GM21515 (cell line): ENCODE data around the gene NTHL1.

Experiments
- ATAC-seq: cut with Tn5 transposase; IDR thresholded peaks from one replicate; pipeline ENCODE4 v1.9.1; 2021; ENCODE audit not compliant: unreplicated experiment

Gene NTHL1

DNA sequence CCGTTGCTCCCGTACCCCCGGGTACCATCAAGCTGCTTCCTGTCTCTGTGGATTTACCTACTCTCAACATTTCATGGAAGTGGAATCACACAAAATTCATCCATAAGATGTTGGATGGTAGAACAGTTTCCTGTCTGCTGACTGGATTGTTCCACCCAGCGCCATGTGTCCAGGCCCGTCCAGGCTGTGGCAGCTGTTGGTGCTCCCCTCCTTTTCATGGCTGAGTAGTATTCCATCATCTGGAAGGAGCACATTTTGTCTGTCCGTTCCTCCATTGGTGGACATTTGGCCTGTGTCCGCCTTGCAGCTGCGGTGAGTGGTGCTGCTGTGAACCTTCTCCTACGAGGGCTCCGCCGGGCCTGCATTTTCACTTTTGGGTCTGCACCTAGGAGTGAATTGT lies 18.5 kb upstream of the NTHL1 start:
- no peak for ATAC-seq

DNA sequence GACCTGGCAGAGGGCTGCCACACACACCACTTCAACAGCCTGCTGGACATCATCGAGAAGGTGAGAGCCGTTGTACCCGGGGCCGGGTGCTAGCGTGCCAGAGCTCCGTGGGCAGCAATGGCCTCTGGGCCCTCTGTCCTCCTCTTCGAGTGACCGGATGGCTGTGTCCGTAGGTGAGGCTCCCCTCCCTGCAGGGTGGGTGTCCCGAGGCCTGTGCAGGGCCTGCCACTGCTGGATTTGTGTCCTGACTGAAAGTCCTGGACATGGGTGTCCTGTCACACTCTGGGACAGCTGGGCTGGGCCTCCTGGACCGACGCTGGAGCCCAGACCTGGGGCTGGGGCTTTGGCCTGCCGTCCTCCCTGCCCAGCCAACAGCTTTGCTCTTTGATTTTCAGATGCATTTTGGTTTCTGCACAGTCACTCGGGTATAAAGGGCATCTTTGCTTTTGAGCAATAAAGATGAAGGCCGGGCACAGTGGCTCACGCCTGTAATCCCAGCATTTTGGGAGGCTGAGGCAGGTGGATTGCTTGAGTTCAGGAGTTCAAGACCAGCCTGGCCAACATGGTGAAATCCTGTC lies 16.8 kb upstream of the NTHL1 start:
- no peak for ATAC-seq

DNA sequence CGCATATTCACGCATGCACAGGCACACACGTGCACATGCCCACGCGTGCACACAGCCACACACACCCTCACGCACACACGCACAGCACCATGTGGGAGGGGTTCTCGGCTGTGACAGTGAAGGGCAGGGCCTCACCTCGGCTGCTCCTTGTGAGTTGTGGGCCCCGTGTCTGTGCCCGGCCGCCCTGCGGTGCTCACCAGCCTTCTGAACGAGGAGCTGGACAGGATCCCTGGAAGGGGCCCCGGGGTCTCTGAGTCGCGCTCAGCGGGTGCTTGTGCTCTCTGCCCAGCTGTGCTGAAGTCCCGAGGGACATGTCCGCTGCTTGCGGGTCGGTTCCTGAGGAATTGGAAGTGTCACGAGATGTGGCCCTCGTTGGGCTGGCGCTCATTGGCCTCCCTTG lies 16.2 kb upstream of the NTHL1 start:
- ATAC-seq = no peak

DNA sequence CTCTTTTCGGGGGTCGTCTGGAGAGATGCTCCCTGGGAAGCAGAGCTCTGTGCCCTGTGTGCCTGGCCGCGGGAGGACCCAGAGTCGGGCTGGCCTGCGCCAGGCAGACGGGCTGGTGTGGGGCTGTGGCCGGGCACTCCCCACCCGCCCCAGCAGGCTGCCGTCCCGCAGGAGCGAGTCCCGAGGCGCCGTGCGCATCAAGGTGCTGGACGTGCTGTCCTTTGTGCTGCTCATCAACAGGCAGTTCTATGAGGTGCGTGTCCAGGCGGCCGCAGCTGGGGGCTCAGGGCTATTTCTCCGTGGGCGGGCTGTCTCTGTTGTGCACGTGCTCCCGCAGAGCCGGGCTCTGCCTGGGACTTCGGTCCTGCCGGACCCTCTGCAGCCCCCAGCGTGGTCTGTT lies 15.2 kb upstream of the NTHL1 start:
- no peak for ATAC-seq

DNA sequence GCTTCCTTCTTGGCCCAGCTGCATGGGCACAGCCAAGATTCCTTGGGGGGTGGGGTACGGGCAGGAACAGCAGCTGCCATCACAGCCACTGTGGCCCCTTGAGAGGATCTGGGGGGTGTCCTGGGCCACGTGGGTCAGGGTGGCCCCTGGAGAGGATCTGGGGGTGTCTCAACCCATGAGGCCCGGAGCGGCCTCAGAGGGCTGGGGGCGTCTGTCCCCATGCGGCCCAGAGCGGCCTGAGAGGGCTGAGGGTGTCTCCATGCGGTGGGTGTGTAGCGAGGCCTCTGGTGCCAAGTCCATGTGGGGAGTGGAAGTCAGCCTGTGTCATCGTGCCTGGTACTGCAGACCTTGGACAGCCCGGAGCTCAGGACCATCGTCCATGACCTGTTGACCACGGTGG lies 13.9 kb upstream of the NTHL1 start:
- ATAC-seq = no peak

DNA sequence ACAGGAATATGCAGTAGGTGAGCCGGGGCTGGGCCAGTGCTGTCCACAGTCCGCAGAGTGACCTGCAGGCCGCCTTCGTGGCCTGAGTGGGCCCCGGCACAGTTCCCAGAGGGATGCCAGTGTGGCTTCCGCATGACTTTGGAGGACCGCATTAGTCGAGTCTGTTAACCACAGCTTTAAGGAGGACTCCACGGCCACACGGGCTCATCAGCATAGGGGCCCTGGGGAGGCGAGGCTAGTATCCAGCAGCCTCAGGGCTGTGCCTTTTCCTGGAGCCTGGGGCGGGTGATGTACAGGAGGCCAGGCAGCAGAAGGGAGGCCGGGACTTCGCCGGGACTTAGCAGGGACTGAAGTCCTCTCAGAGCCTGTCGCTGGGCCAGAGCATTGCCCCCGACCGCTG lies 13.4 kb upstream of the NTHL1 start:
- no peak for ATAC-seq

DNA sequence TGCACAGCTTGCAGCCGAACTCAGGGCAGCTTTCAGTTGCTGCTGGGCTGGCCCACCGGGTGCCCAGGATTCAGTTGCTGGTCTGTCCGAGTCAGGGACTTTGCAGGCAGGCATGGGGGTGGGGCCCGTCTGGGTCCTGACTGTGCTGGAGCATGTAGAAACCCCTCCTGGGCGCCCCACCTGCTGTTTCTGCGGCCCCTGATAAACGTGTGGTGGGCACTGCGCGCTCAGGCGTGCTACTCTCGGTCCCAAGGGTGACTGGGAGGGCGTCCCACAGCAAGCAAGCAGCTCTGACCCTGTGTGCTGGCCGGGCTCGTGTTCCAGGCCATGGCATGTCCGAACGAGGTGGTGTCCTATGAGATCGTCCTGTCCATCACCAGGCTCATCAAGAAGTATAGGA lies 12.7 kb upstream of the NTHL1 start:
- ATAC-seq = no peak

DNA sequence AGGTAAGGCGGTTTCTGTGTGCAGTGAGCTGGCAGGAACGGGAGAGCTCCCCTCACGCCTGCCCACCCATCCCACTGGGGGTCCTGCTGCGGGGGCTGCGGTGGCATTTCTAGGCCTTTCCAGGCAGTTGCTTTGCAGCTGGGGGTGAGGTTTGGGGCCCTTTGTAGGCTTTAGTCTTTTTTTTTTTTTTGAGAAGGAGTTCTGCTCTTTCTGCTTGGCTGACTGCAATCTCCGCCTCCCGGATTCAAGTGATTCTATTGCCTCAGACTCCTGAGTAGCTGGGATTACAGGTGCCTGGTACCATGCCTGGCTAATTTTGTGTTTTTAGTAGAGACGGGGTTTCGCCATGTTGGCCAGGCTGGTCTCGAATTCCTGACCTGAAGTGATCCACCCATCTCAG lies 11.2 kb upstream of the NTHL1 start:
- no peak for ATAC-seq

DNA sequence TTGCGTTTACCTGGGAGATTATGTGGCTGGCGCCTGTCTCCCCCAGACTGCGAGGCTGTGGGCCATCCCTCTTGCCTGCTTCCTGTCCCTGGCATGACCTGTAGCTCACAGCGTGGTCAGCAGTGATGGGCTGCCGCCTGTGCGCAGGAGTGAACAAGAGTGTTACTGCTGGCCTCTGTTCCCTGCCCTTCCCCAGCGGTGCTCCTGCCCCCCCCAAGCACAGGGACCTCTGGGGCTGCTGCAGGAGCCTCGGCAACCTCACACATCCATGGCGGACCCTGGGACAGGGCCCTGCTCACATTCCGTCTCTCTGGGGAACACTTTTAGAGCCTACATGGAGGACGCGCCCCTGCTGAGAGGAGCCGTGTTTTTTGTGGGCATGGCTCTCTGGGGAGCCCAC lies 10.8 kb upstream of the NTHL1 start:
- ATAC-seq = no peak

DNA sequence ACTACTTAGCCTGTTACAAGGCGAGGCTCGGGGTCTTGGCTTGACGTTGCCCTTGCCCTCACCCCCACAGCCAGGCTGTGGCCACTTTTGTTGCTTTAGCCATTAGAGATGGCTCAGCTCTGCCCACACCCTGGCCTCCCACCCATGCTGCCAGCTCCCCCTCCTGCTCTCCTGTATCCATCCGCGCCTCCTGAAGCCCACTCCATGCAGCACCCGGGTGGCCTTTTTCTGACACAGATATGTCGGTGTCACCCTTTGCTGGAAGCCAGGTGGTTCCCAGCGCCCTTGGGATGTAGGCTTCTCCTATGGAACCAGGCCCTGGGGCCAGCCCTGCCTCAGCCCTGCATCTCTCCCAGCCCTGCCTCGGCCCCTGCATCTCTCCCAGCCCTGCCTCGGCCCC lies 9.8 kb upstream of the NTHL1 start:
- ATAC-seq = no peak

DNA sequence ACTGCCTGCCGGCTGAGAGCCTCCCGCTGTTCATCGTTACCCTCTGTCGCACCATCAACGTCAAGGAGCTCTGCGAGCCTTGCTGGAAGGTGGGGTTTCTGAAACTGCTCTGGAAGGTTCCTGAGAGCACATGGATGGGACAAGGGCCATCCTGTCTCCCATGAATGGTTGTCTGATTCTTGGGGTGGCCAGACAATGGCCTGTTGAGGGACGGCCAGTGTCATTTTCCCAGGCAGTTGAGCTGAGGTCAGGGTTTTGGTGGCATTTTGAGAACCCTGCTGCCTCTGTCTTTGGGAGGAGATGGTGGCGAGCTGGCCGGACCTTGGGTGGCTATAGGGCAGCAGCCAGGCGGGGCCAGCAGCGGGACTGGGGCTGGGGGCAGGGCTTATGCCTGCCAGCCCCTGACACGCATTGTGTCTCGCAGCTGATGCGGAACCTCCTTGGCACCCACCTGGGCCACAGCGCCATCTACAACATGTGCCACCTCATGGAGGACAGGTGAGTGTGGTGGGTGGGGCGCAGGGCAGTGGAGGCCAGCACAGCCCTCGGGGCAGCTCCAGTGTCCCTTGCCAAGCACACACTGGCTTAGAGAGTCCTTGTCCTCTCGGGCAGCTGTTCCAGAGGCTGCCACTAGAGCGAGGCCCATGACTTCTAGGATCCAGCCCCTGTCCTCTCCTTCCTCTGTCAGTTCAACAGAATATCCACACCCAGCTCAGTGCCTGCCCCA lies 9.2 kb upstream of the NTHL1 start:
- no peak for ATAC-seq

DNA sequence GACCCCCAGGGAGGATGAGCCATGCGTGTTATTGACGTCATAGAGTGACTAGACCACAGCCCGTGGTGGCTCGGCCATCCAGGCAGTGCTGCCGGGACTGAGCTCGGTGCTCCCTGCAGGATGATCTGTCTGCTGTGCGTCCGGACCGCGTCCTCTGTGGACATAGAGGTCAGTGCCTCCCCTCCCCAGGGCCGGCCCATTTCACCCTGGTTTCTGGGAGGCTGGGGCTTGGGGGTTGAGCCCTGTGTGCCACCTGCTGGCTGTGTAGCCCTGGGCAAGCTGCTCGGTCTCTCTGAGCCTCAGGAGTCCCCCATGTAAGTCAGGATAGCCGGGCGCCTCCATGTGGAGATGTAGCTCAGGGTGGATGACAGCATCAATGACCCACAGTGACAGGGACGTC lies 8.4 kb upstream of the NTHL1 start:
- no peak for ATAC-seq

DNA sequence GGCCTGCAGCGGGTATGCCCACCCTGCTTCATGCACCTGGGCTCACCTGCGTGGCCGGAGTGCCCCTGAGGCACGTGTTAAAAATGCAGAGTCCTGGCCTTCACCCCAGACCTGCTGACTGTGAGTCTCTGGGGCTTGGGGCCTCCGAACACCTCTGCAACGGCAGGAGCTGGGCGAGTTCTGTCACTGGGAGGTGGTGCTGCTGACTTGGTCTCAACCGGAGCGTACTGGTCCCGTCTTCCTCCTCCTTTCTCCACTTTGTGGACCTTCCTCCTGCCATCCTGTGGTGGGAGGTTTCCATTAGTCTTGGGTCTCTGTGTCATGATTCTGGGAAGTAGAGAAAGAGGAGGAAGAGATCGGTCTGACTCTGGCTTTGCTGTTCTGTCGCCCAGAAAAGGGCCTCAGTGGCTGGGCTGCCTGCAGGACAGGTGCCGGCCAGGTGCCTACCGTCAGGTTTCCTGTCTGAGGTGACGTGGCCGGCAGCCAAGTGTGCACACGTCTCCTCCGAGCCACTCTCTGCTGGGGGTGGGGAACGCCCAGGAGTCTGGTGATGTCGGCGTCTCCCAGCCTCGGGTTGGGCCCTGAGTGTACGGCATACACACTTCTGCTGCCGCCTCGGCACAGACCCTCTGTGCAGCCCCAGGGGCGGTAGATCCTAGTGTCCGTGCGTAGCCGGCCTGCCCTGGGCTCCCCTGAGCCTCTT lies 7.1 kb upstream of the NTHL1 start:
- ATAC-seq = no peak

DNA sequence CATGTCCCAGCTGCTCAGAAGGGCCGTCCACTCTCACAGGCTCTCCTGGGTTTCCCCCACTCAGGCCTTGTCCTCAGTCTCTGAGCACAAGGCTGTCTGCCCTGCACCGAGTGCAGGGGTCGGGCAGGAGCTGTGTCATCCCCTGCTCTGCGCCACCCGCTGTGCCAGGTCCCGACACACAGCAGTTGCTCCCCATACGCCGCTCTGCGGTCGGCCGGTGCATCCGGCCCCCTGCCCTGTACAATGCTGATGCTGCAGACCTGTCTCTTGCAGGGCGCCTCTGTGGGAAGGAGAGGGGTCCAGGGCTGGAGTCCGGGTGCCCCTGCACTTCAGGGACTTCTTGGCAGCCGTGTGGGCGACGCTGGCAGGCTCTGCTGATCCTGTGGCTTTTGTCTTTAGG lies 6.3 kb upstream of the NTHL1 start:
- no peak for ATAC-seq

DNA sequence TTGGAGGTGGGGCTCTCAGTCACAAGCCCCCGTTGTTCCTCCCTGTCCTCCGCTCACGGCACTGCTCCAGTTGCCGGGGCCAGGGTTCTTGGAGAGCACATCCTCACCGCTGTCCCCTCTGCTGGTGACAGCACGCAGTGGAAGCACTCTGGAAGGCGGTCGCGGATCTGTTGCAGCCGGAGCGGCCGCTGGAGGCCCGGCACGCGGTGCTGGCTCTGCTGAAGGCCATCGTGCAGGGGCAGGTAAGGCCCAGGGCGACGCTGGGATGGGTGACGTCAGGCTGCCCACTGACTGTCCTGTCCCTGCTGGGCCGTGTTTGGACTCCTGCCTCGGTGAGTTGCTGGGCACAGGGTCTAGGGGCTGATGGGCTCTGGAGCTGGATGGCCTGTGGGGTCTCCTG lies 5.6 kb upstream of the NTHL1 start:
- ATAC-seq = no peak

DNA sequence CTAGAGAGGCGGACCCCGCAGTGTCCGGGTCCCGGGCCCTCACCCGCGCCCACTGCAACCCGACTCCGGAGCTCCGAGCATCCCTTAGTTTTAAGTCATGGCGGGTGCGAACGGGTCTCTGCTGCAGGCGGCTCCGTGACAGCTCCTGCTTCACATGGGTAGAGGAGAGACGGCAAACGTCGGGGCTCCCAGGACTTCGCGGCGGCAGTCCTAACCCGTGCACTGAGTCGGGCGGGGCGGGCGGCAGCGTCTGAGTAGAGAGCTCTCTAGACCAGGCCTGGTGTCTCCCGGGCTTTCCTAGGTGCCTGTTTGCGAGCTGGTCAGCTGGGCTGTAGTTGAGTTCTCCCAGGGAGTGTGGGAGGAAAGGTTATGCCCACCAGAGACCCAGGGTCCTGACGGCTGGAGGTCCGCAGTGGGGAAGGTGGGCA lies 496 bp upstream of the NTHL1 start:
- no peak for ATAC-seq

DNA sequence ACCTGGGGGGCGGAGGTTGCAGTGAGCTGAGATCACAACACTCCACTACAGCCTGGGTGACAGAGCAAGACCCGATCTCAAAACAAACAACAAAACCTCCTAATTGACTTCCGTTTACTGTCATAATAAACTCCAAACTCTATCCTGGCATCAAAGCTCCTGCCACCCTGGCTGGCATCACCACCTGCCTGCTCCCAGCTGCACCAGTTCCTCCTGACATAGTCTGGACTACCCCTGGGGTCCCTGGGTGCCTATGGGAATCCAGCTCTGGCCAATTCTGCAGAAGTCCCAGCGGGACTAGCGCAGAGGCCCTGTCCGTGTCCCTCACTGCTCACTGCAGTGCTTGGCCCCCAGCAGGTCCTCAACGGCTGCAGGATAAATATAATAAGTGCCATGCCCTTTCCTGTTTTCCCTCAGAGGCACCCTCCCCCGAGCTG lies 723 bp downstream of the NTHL1 start:
- no peak for ATAC-seq

DNA sequence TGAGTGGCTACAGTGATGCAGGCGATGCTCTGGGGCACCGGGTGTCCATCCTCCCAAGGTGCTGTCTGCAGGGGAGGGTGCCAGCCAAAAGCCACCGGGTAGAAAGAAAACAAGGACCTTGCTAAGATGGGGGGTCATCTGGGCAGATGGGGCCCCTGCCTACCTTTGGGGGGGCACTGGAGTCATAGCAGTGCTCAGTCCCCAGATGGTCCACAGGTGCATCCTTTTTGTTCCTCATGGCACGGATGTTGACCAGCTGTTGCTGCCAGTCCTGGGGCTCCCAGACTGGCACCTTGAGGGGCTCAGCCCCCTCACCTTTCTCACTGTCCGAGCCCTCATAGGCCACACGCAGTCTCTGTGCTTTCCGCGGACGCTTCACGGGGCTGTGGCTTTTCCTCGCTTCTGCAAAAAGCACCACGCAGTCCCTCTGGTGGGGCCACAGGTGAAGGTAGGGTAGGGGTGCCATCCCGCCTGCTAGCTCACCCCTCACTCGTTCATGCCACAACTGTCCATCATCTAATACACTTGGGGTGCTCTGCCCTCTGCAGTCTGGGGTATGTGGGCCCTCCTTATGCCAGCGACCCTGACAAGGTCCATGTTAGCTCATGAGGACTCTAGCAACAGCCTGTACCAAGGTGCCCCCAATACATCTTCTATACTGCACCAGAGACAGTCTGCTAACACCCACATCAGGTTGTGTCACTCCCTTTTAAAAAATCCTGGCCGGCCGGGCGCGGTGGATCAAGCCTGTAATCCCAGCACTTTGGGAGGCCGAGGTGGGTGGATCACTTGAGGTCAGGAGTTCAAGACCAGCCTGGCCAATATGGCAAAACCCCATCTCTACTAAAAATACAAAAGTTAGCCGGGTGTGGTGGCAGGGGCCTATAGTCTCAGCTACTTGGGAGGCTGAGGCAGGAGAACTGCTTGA lies 1.4 kb downstream of the NTHL1 start:
- ATAC-seq = no peak

DNA sequence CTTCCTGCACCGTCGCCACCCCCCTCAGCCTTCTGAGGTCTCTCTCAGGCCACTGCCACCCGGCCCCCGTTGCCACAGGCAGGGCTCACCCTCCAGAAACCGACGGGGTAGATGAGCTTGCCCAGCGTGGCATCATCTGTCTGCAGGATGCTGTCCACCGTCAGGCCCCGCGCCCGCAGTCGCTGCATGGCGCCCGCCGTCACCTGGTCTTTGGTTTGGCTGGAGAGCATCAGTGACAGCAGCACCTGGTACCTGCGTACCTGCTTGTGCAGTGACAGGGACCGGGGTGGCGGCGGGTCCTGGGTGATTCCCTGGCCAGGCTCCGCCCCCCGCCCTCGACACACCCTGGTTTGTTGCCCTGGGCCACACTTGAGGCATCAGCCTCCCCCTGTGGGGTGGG lies 3.1 kb downstream of the NTHL1 start:
- ATAC-seq = no peak

DNA sequence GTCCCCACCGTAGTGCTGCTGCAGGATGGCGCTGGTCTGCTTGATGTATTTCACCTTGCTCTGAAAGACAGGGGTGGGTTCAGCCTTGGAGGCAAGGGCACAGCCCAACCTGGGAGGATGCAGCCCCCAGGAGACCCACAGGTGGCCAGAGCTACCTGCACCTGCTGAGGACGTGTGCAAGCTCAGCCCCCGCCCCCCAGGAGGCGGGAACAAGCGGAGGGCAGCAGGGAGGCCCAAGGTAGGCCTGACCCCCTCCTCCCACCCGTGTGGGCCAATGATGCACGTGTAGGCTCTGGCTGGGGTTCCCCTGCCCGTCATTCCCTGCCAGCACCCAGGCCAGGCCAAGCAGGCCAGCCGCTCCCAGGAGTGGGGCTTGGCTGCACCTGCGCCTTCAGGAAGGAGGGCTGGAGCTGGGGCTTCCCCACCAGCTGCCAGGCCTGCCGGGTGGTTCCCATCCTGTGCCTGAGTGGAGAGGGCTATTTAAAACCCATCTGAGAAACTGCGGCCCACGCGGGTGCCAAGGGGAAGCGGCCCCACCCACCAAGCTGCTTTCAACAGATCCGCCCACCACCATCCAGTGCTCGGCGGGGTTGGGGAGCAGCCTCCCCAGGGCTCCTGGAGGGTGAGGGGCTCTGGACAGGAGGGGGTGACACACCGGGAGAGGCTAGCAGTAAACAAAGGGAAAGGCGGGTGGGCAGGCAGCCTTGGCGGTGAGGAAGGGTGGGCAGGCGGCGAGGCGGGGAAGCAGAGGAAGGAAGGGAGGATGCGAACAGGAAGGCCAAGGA lies 3.8 kb downstream of the NTHL1 start:
- no peak for ATAC-seq
